GM23338 (cell line): ENCODE data around the gene MCU. TPM values are rescaled to one million over a fixed set of nuclear protein-coding genes. Genes with fewer than 3 reads are reported as not detected.
"Not testable (repeated sequence)": the region's sequence is repeated elsewhere in the genome, so short reads cannot be mapped to it uniquely, and the experiment has no call there.

Experiments
- ATAC-seq: fragments of 200-7000 bp; cut with Tn5 transposase; 3 replicates; pipeline ENCODE4 v1.9.1; 2020
- DNase-seq: peaks from one replicate; pipeline ENCODE4 v3.0.0-alpha.2; 2015; ENCODE audit warnings: low spot score
- H2AFZ ChIP-seq: fragments of 200-600 bp; sonication (generic); 2 replicates; pipeline ENCODE4 v1.8.0; 2016; ENCODE audit warnings: antibody characterized with exemption, mild to moderate bottlenecking, moderate library complexity
- H3F3A ChIP-seq: fragments of 200-600 bp; sonication (generic); replicated peaks from 2 replicates; pipeline ENCODE4 v1.8.0; 2017; ENCODE audit warnings: antibody characterized with exemption, mixed run types, low read depth
- H3K27ac ChIP-seq: fragments of 200-600 bp; sonication (generic); 2 replicates; pipeline ENCODE4 v1.6.1; 2016; ENCODE audit warnings: low read depth
- H3K27me3 ChIP-seq: fragments of 200-600 bp; sonication (generic); 2 replicates; pipeline ENCODE4 v1.8.0; 2016; ENCODE audit warnings: mild to moderate bottlenecking, mixed run types, moderate library complexity; ENCODE audit not compliant: insufficient read depth
- H3K36me3 ChIP-seq: fragments of 200-600 bp; sonication (generic); 2 replicates; pipeline ENCODE4 v1.8.0; 2016; ENCODE audit warnings: mild to moderate bottlenecking; ENCODE audit not compliant: insufficient read depth
- H3K4me1 ChIP-seq: fragments of 200-600 bp; sonication (generic); 2 replicates; pipeline ENCODE4 v1.8.0; 2016; ENCODE audit warnings: mild to moderate bottlenecking, moderate library complexity; ENCODE audit not compliant: insufficient read depth
- H3K4me2 ChIP-seq: fragments of 200-600 bp; sonication (generic); 2 replicates; pipeline ENCODE4 v1.7.1; 2017; ENCODE audit warnings: mixed run types
- H3K4me3 ChIP-seq: fragments of 200-600 bp; sonication (generic); 2 replicates; pipeline ENCODE4 v1.6.1; 2016; ENCODE audit warnings: mixed run types
- H3K79me2 ChIP-seq: fragments of 200-600 bp; sonication (generic); replicated peaks from 2 replicates; pipeline ENCODE4 v1.8.0; 2017; ENCODE audit warnings: mild to moderate bottlenecking; ENCODE audit not compliant: insufficient read depth
- H3K9me2 ChIP-seq: fragments of 200-600 bp; sonication (generic); 2 replicates; pipeline ENCODE4 v1.8.0; 2017; ENCODE audit not compliant: insufficient read depth
- H4K20me1 ChIP-seq: fragments of 200-600 bp; sonication (generic); replicated peaks from 2 replicates; pipeline ENCODE4 v1.8.0; 2017; ENCODE audit warnings: mild to moderate bottlenecking; ENCODE audit not compliant: insufficient read depth
- H3K27ac Mint-ChIP-seq: 2 replicates; pipeline ENCODE4 v1.8.0; 2020; ENCODE audit warnings: inconsistent platforms, mild to moderate bottlenecking, moderate library complexity, mixed read lengths
- H3K27me3 Mint-ChIP-seq: 3 replicates; pipeline ENCODE4 v1.8.0; 2022; ENCODE audit warnings: low read depth, mild to moderate bottlenecking, moderate library complexity, mixed read lengths, inconsistent platforms; ENCODE audit not compliant: insufficient read depth, poor library complexity
- H3K36me3 Mint-ChIP-seq: 3 replicates; pipeline ENCODE4 v1.8.0; 2021; ENCODE audit warnings: low read depth, mild to moderate bottlenecking, inconsistent platforms, moderate library complexity, mixed read lengths
- H3K4me1 Mint-ChIP-seq: 3 replicates; pipeline ENCODE4 v1.8.0; 2020; ENCODE audit warnings: mild to moderate bottlenecking, inconsistent platforms, mixed read lengths
- H3K4me3 Mint-ChIP-seq: 3 replicates; pipeline ENCODE4 v1.8.0; 2021; ENCODE audit warnings: moderate library complexity, mild to moderate bottlenecking, inconsistent platforms, mixed read lengths
- H3K9me3 Mint-ChIP-seq: 3 replicates; pipeline ENCODE4 v1.8.0; 2020; ENCODE audit warnings: moderate library complexity, mild to moderate bottlenecking, inconsistent platforms, mixed read lengths
- CREB1 ChIP-seq: fragments of 250-450 bp; sonication (Bioruptor Pico); IDR thresholded peaks from 2 replicates; pipeline ENCODE4 v1.5.0; 2020; ENCODE audit warnings: low read depth, mild to moderate bottlenecking, moderate library complexity
- EZH2phosphoT487 ChIP-seq: fragments of 200-600 bp; sonication (generic); IDR thresholded peaks from one replicate; pipeline ENCODE4 v1.8.1; 2018; ENCODE audit warnings: antibody characterized with exemption; ENCODE audit not compliant: unreplicated experiment
- JUNB ChIP-seq: IDR thresholded peaks from one replicate; pipeline ENCODE4 v1.6.1; 2016; ENCODE audit warnings: antibody characterized with exemption; ENCODE audit not compliant: unreplicated experiment
- NANOG ChIP-seq: IDR thresholded peaks from 2 replicates; pipeline ENCODE4 v1.6.1; 2016; ENCODE audit warnings: antibody characterized with exemption, borderline replicate concordance
- POLR2AphosphoS5 ChIP-seq: IDR thresholded peaks from 2 replicates; pipeline ENCODE4 v1.6.1; 2016; ENCODE audit warnings: antibody characterized with exemption, low read depth
- ZNF331 ChIP-seq: fragments of 250-450 bp; sonication (Bioruptor Pico); IDR thresholded peaks from 2 replicates; pipeline ENCODE4 v1.5.0; 2020; ENCODE audit warnings: low read depth, mild to moderate bottlenecking, moderate library complexity
- polyA plus RNA-seq: library from polyadenylated mRNA; unstranded; fragments of >200 nt; fragmentation: Nextera tagmentation; extraction: Ambion mirVana; gene quantifications from 2 replicates; pipeline ENCODE4 v1.2.1, GENCODE V29; 2016
- total RNA-seq: library from RNA; depleted of rRNA; stranded (reverse); fragments of >200 nt; shearing (Covaris generic); gene quantifications from 2 replicates; pipeline ENCODE4 v1.2.3, GENCODE V29; 2014
- TF ChIP-seq, protein P1 (sequence below): fragments of 250-450 bp; sonication (Bioruptor Pico); IDR thresholded peaks from 2 replicates; pipeline ENCODE4 v1.5.0; 2020; ENCODE audit warnings: mild to moderate bottlenecking, moderate library complexity
- TF ChIP-seq, protein P2 (sequence below): IDR thresholded peaks from one replicate; pipeline ENCODE4 v1.6.1; 2018; ENCODE audit warnings: antibody characterized with exemption; ENCODE audit not compliant: unreplicated experiment
- TF ChIP-seq, protein P3 (sequence below), 2 experiments: fragments of 200-600 bp in 1 of 2; sonication (generic) in 1 of 2; conservative IDR thresholded peaks; 2 replicates each; pipeline versions ENCODE4 v1.5.1 to v1.6.1; 2016 to 2017; ENCODE audit warnings: antibody characterized with exemption in 2 of 2, low read depth in 2 of 2, mild to moderate bottlenecking in 2 of 2, moderate library complexity in 1 of 2

MCU gene
- total and polyA plus RNA-seq, 2 experiments from 2014 or later = 41.8 to 68.2 TPM

DNA sequence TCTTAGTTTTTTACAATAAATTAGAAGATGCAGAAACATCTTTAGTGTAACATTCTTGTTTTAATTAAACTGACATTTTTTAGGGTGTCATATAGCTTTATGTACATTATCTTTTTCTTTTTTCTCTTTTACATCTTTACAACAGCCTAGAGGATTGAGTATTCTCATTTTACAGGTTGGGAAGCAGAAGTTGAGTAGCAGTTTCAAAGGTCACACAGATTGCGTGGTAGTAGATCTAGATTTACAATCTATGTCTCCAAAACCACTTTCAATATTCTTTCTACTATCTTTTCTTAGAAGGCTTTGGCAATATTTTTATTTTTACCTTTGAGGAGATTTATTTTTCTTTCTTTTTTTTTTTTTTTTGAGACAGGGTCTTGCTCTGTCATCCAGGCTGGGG lies 18.7 kb upstream of the MCU start (continued):
- TF ChIP-seq, protein P1, sequence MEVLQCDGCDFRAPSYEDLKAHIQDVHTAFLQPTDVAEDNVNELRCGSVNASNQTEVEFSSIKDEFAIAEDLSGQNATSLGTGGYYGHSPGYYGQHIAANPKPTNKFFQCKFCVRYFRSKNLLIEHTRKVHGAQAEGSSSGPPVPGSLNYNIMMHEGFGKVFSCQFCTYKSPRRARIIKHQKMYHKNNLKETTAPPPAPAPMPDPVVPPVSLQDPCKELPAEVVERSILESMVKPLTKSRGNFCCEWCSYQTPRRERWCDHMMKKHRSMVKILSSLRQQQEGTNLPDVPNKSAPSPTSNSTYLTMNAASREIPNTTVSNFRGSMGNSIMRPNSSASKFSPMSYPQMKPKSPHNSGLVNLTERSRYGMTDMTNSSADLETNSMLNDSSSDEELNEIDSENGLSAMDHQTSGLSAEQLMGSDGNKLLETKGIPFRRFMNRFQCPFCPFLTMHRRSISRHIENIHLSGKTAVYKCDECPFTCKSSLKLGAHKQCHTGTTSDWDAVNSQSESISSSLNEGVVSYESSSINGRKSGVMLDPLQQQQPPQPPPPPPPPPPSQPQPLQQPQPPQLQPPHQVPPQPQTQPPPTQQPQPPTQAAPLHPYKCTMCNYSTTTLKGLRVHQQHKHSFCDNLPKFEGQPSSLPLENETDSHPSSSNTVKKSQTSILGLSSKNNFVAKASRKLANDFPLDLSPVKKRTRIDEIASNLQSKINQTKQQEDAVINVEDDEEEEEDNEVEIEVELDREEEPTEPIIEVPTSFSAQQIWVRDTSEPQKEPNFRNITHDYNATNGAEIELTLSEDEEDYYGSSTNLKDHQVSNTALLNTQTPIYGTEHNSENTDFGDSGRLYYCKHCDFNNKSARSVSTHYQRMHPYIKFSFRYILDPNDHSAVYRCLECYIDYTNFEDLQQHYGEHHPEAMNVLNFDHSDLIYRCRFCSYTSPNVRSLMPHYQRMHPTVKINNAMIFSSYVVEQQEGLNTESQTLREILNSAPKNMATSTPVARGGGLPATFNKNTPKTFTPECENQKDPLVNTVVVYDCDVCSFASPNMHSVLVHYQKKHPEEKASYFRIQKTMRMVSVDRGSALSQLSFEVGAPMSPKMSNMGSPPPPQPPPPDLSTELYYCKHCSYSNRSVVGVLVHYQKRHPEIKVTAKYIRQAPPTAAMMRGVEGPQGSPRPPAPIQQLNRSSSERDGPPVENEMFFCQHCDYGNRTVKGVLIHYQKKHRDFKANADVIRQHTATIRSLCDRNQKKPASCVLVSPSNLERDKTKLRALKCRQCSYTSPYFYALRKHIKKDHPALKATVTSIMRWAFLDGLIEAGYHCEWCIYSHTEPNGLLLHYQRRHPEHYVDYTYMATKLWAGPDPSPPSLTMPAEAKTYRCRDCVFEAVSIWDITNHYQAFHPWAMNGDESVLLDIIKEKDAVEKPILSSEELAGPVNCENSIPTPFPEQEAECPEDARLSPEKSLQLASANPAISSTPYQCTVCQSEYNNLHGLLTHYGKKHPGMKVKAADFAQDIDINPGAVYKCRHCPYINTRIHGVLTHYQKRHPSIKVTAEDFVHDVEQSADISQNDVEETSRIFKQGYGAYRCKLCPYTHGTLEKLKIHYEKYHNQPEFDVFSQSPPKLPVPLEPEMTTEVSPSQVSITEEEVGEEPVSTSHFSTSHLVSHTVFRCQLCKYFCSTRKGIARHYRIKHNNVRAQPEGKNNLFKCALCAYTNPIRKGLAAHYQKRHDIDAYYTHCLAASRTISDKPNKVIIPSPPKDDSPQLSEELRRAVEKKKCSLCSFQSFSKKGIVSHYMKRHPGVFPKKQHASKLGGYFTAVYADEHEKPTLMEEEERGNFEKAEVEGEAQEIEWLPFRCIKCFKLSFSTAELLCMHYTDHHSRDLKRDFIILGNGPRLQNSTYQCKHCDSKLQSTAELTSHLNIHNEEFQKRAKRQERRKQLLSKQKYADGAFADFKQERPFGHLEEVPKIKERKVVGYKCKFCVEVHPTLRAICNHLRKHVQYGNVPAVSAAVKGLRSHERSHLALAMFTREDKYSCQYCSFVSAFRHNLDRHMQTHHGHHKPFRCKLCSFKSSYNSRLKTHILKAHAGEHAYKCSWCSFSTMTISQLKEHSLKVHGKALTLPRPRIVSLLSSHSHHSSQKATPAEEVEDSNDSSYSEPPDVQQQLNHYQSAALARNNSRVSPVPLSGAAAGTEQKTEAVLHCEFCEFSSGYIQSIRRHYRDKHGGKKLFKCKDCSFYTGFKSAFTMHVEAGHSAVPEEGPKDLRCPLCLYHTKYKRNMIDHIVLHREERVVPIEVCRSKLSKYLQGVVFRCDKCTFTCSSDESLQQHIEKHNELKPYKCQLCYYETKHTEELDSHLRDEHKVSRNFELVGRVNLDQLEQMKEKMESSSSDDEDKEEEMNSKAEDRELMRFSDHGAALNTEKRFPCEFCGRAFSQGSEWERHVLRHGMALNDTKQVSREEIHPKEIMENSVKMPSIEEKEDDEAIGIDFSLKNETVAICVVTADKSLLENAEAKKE (CRISPR knock-in tag) = no peak

DNA sequence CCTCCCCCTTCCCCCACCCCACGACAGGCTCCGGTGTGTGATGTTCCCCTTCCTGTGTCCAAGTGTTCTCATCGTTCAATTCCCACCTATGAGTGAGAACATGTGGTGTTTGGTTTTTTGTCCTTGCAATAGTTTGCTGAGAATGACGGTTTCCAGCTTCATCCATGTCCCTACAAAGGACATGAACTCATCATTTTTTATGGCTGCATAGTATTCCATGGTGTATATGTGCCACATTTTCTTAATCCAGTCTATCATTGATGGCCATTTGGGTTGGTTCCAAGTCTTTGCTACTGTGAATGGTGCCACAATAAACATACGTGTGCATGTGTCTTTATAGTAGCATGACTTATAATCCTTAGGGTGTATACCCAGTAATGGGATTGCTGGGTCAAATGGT lies 17.8 kb upstream of the MCU start:
- not testable (repeated sequence) for H3K9me2 ChIP-seq, H3K79me2 ChIP-seq, H3K27me3 Mint-ChIP-seq, H3K4me2 ChIP-seq, H3K9me3 Mint-ChIP-seq, H3K27me3 ChIP-seq, H4K20me1 ChIP-seq, H3K27ac Mint-ChIP-seq, H2AFZ ChIP-seq, H3K36me3 ChIP-seq, H3K27ac ChIP-seq, H3K4me1 Mint-ChIP-seq, H3K4me1 ChIP-seq, H3K4me3 Mint-ChIP-seq, H3K36me3 Mint-ChIP-seq, DNase-seq, ATAC-seq, H3F3A ChIP-seq, H3K4me3 ChIP-seq

DNA sequence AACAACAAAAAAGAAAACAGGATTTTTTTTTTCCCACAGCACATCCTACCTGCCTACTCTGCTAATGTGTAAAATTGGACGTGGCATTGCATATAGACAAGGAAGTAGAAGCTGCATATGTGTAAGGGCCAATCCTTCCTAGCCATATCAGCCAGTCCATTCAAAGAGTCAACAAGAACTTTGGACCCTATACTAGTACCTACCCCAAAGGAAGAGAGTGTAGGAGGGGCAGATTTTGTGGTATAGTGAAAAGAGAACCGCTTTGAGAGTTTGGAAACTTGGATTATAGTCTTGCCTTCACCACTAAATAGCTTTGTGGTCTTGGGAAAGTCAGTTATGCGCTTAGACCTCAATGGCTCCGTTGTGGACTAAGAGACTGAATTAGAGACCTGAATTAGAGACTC lies 12.1 kb upstream of the MCU start:
- no peak for DNase-seq
- no peak for TF ChIP-seq ZNF331
- TF ChIP-seq EZH2phosphoT487 = no peak
- TF ChIP-seq, protein P2, sequence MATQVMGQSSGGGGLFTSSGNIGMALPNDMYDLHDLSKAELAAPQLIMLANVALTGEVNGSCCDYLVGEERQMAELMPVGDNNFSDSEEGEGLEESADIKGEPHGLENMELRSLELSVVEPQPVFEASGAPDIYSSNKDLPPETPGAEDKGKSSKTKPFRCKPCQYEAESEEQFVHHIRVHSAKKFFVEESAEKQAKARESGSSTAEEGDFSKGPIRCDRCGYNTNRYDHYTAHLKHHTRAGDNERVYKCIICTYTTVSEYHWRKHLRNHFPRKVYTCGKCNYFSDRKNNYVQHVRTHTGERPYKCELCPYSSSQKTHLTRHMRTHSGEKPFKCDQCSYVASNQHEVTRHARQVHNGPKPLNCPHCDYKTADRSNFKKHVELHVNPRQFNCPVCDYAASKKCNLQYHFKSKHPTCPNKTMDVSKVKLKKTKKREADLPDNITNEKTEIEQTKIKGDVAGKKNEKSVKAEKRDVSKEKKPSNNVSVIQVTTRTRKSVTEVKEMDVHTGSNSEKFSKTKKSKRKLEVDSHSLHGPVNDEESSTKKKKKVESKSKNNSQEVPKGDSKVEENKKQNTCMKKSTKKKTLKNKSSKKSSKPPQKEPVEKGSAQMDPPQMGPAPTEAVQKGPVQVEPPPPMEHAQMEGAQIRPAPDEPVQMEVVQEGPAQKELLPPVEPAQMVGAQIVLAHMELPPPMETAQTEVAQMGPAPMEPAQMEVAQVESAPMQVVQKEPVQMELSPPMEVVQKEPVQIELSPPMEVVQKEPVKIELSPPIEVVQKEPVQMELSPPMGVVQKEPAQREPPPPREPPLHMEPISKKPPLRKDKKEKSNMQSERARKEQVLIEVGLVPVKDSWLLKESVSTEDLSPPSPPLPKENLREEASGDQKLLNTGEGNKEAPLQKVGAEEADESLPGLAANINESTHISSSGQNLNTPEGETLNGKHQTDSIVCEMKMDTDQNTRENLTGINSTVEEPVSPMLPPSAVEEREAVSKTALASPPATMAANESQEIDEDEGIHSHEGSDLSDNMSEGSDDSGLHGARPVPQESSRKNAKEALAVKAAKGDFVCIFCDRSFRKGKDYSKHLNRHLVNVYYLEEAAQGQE = no peak
- TF ChIP-seq JUNB = no peak
- no peak for TF ChIP-seq NANOG
- TF ChIP-seq, protein P3, sequence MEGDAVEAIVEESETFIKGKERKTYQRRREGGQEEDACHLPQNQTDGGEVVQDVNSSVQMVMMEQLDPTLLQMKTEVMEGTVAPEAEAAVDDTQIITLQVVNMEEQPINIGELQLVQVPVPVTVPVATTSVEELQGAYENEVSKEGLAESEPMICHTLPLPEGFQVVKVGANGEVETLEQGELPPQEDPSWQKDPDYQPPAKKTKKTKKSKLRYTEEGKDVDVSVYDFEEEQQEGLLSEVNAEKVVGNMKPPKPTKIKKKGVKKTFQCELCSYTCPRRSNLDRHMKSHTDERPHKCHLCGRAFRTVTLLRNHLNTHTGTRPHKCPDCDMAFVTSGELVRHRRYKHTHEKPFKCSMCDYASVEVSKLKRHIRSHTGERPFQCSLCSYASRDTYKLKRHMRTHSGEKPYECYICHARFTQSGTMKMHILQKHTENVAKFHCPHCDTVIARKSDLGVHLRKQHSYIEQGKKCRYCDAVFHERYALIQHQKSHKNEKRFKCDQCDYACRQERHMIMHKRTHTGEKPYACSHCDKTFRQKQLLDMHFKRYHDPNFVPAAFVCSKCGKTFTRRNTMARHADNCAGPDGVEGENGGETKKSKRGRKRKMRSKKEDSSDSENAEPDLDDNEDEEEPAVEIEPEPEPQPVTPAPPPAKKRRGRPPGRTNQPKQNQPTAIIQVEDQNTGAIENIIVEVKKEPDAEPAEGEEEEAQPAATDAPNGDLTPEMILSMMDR (conservative IDR thresholded peaks at IDR 0.05; ENCODE audit: low read depth in 2 of 2) = no peak
- no peak for TF ChIP-seq CREB1 (CRISPR knock-in tag)
- no peak for TF ChIP-seq POLR2AphosphoS5

More for the DNA sequence above, 12.1 kb upstream of the MCU start:
- no peaks in the 10 kb centered on the region for H3F3A ChIP-seq
- H3K27ac ChIP-seq = no peak overlapping the region
- H2AFZ ChIP-seq = no peak overlapping the region
- H3K79me2 ChIP-seq = no peaks in the 10 kb centered on the region
- Mint-ChIP-seq H3K36me3 (no peaks in the 10 kb centered on the region), H3K4me3 (no peak overlapping the region), H3K27me3 (peaks cover 6% of the 10 kb centered on the region), H3K27ac (no peak overlapping the region), H3K9me3 (no peaks in the 10 kb centered on the region), H3K4me1 (no peaks in the 10 kb centered on the region)
- no peaks in the 10 kb centered on the region for H4K20me1 ChIP-seq
- H3K4me3 ChIP-seq = no peak overlapping the region
- no peaks in the 10 kb centered on the region for H3K9me2 ChIP-seq
- no peaks in the 10 kb centered on the region for H3K36me3 ChIP-seq
- no peak for ATAC-seq
- no peaks in the 10 kb centered on the region for H3K4me1 ChIP-seq
- H3K27me3 ChIP-seq = no peaks in the 10 kb centered on the region
- H3K4me2 ChIP-seq = no peak overlapping the region
